ENCODE data around the gene CCL1.

CCL1 gene

GRCh38 chr17:34384271-34384670, 21.2 kb upstream of the CCL1 start:
- TF ChIP-seq ZFX (IDR thresholded peaks at IDR 0.05; ENCODE audit: borderline replicate concordance) (no peak), CTCF (IDR thresholded peaks at IDR 0.05) (no peak)
- H3K27ac ChIP-seq: no peak overlapping the region

GRCh38 chr17:34383216-34383615, 20.2 kb upstream of the CCL1 start:
- no peak overlapping the region for H3K27ac ChIP-seq
- TF ChIP-seq ZFX (IDR thresholded peaks at IDR 0.05; ENCODE audit: borderline replicate concordance): no peak
- no peak for TF ChIP-seq CTCF (IDR thresholded peaks at IDR 0.05)

- H3K27ac ChIP-seq: no peak overlapping the region
- TF ChIP-seq CTCF (IDR thresholded peaks at IDR 0.05) (no peak), ZFX (IDR thresholded peaks at IDR 0.05; ENCODE audit: borderline replicate concordance) (no peak)
These were observed 19.6 kb upstream of the CCL1 start for GRCh38 chr17:34382621-34383124.

GRCh38 chr17:34379868-34380267, 16.8 kb upstream of the CCL1 start:
- TF ChIP-seq CTCF (IDR thresholded peaks at IDR 0.05) (no peak), ZFX (IDR thresholded peaks at IDR 0.05; ENCODE audit: borderline replicate concordance) (no peak)
- H3K27ac ChIP-seq: no peak overlapping the region

GRCh38 chr17:34378664-34379101, 15.7 kb upstream of the CCL1 start:
- TF ChIP-seq ZFX (IDR thresholded peaks at IDR 0.05; ENCODE audit: borderline replicate concordance): no peak
- TF ChIP-seq CTCF (IDR thresholded peaks at IDR 0.05): no peak

GRCh38 chr17:34377078-34377823, 14.2 kb upstream of the CCL1 start:
- H3K27ac ChIP-seq: no peak overlapping the region
- TF ChIP-seq CTCF (IDR thresholded peaks at IDR 0.05): no peak
- TF ChIP-seq ZFX (IDR thresholded peaks at IDR 0.05; ENCODE audit: borderline replicate concordance): no peak

More at GRCh38 chr17:34378664-34379101, 15.7 kb upstream of the CCL1 start:
- H3K27ac ChIP-seq: no peak overlapping the region

- TF ChIP-seq CTCF (IDR thresholded peaks at IDR 0.05) (no peak), ZFX (IDR thresholded peaks at IDR 0.05; ENCODE audit: borderline replicate concordance) (no peak)
- no peak overlapping the region for H3K27ac ChIP-seq
These were observed 12.5 kb upstream of the CCL1 start for GRCh38 chr17:34375426-34375997.

All from 22Rv1 (cell line).